ENCODE measurements around the gene MAB21L3. TPM values are rescaled to one million over a fixed set of nuclear protein-coding genes. Genes with fewer than 3 reads are reported as not detected.

MAB21L3 gene
- total RNA-seq, 1 donor from 2014 or later, result 0.34 TPM

GRCh38 chr1:116161390-116161789 is 50.2 kb downstream of the MAB21L3 start:
- H3K79me2 ChIP-seq (ENCODE audit: insufficient read depth, low read length), result no peaks in the 10 kb centered on the region
- no peak overlapping the region for H3K4me3 Mint-ChIP-seq (ENCODE audit: unreplicated experiment)
- TF ChIP-seq EZH2 (IDR thresholded peaks at IDR 0.05; ENCODE audit: insufficient read depth, low read length), result no peak
- TF ChIP-seq CTCF (IDR thresholded peaks at IDR 0.05; ENCODE audit: insufficient read depth, low read depth, low read length), result no peak
- no peak overlapping the region for H3K27ac Mint-ChIP-seq (ENCODE audit: unreplicated experiment)
- no peak overlapping the region for H3K4me2 ChIP-seq (ENCODE audit: low read length)
- peaks cover 7% of the 10 kb centered on the region for H3K27me3 Mint-ChIP-seq (ENCODE audit: low read depth, unreplicated experiment)
- no peak overlapping the region for H3K9ac ChIP-seq (ENCODE audit: low read length)
- H2AFZ ChIP-seq (ENCODE audit: low read depth, low read length), result no peak overlapping the region
- no peaks in the 10 kb centered on the region for H3K36me3 ChIP-seq (ENCODE audit: insufficient read depth, low read length)
- no peaks in the 10 kb centered on the region for H3K9me3 Mint-ChIP-seq (ENCODE audit: unreplicated experiment)
- no peak overlapping the region for H3K4me3 ChIP-seq (ENCODE audit: insufficient read depth, low read depth, low read length)
- H3K27ac ChIP-seq (ENCODE audit: low read depth, low read length), result no peak overlapping the region
- H3K9me3 ChIP-seq (ENCODE audit: insufficient read depth, low read depth, low read length), result no peaks in the 10 kb centered on the region
- H3K4me1 ChIP-seq (ENCODE audit: insufficient read depth, low read length), result no peaks in the 10 kb centered on the region
- H4K20me1 ChIP-seq (ENCODE audit: insufficient read depth, low read length), result no peaks in the 10 kb centered on the region
- H3K27me3 ChIP-seq (ENCODE audit: insufficient read depth, low read length), result peaks cover 18% of the 10 kb centered on the region
- DNase-seq (ENCODE audit: low read depth), result no peak
- H3K4me1 Mint-ChIP-seq (ENCODE audit: low read depth, unreplicated experiment), result peaks cover 6% of the 10 kb centered on the region
- no peaks in the 10 kb centered on the region for H3K36me3 Mint-ChIP-seq (ENCODE audit: low read depth, unreplicated experiment)
- FAIRE-seq, result no peak

- no peaks in the 10 kb centered on the region for H3K9me3 Mint-ChIP-seq (ENCODE audit: unreplicated experiment)
- peaks cover 8% of the 10 kb centered on the region for H3K27me3 Mint-ChIP-seq (ENCODE audit: low read depth, unreplicated experiment)
- H3K36me3 Mint-ChIP-seq (ENCODE audit: low read depth, unreplicated experiment), result no peaks in the 10 kb centered on the region
- Histone ChIP-seq H3K27me3 (ENCODE audit: insufficient read depth, low read length) (peaks cover 14% of the 10 kb centered on the region), H3K9ac (ENCODE audit: low read length) (no peak overlapping the region), H3K9me3 (ENCODE audit: insufficient read depth, low read depth, low read length) (no peaks in the 10 kb centered on the region), H3K4me1 (ENCODE audit: insufficient read depth, low read length) (no peaks in the 10 kb centered on the region), H3K79me2 (ENCODE audit: insufficient read depth, low read length) (no peaks in the 10 kb centered on the region), H3K4me2 (ENCODE audit: low read length) (no peak overlapping the region), H2AFZ (ENCODE audit: low read depth, low read length) (no peak overlapping the region), H3K36me3 (ENCODE audit: insufficient read depth, low read length) (no peaks in the 10 kb centered on the region), H3K4me3 (ENCODE audit: insufficient read depth, low read depth, low read length) (no peak overlapping the region), H3K27ac (ENCODE audit: low read depth, low read length) (no peak overlapping the region), H4K20me1 (ENCODE audit: insufficient read depth, low read length) (no peaks in the 10 kb centered on the region)
- H3K27ac Mint-ChIP-seq (ENCODE audit: unreplicated experiment), result no peak overlapping the region
- no peak for TF ChIP-seq CTCF (IDR thresholded peaks at IDR 0.05; ENCODE audit: insufficient read depth, low read depth, low read length)
- TF ChIP-seq EZH2 (IDR thresholded peaks at IDR 0.05; ENCODE audit: insufficient read depth, low read length), result no peak
- DNase-seq (ENCODE audit: low read depth), result no peak
- no peak overlapping the region for H3K4me3 Mint-ChIP-seq (ENCODE audit: unreplicated experiment)
- no peak for FAIRE-seq
- H3K4me1 Mint-ChIP-seq (ENCODE audit: low read depth, unreplicated experiment), result peaks cover 6% of the 10 kb centered on the region
These were observed 50.7 kb downstream of the MAB21L3 start for GRCh38 chr1:116161877-116162390.

- H3K4me1 Mint-ChIP-seq (ENCODE audit: low read depth, unreplicated experiment), result peaks cover 6% of the 10 kb centered on the region
- Histone ChIP-seq H3K36me3 (ENCODE audit: insufficient read depth, low read length) (no peaks in the 10 kb centered on the region), H2AFZ (ENCODE audit: low read depth, low read length) (no peak overlapping the region), H3K4me1 (ENCODE audit: insufficient read depth, low read length) (no peaks in the 10 kb centered on the region), H3K9ac (ENCODE audit: low read length) (no peak overlapping the region), H3K27ac (ENCODE audit: low read depth, low read length) (no peak overlapping the region), H3K79me2 (ENCODE audit: insufficient read depth, low read length) (no peaks in the 10 kb centered on the region), H3K27me3 (ENCODE audit: insufficient read depth, low read length) (peaks cover 17% of the 10 kb centered on the region), H4K20me1 (ENCODE audit: insufficient read depth, low read length) (no peaks in the 10 kb centered on the region), H3K4me3 (ENCODE audit: insufficient read depth, low read depth, low read length) (no peak overlapping the region), H3K9me3 (ENCODE audit: insufficient read depth, low read depth, low read length) (no peaks in the 10 kb centered on the region), H3K4me2 (ENCODE audit: low read length) (no peak overlapping the region)
- H3K4me3 Mint-ChIP-seq (ENCODE audit: unreplicated experiment), result no peak overlapping the region
- no peak overlapping the region for H3K27ac Mint-ChIP-seq (ENCODE audit: unreplicated experiment)
- DNase-seq (ENCODE audit: low read depth) (no peak), FAIRE-seq (no peak)
- peaks cover 9% of the 10 kb centered on the region for H3K27me3 Mint-ChIP-seq (ENCODE audit: low read depth, unreplicated experiment)
- no peaks in the 10 kb centered on the region for H3K36me3 Mint-ChIP-seq (ENCODE audit: low read depth, unreplicated experiment)
- peaks cover under 1% of the 10 kb centered on the region for H3K9me3 Mint-ChIP-seq (ENCODE audit: unreplicated experiment)
- TF ChIP-seq EZH2 (IDR thresholded peaks at IDR 0.05; ENCODE audit: insufficient read depth, low read length) (no peak), CTCF (IDR thresholded peaks at IDR 0.05; ENCODE audit: insufficient read depth, low read depth, low read length) (no peak)
These were observed 52.3 kb downstream of the MAB21L3 start for GRCh38 chr1:116163533-116163932.
